ENCODE measurements around the gene SMARCD3.

GRCh38 chr7:151243408-151244195 lies 4.9 kb downstream of the SMARCD3 start:
- TF ChIP-seq CTCF (conservative IDR thresholded peaks at IDR 0.05), result no peak
- no peak for TF ChIP-seq EZH2 (IDR thresholded peaks at IDR 0.05; ENCODE audit: low read depth)
